Kidney (tissue), 14 donors: Measurements from ENCODE around the gene AAMDC. TPM values are rescaled to one million over a fixed set of nuclear protein-coding genes. Genes with fewer than 3 reads are reported as not detected.

Source experiments
- DNase-seq, 5 donors: peaks; one replicate each; pipeline ENCODE4 v3.0.0-alpha.2; 2013 to 2020
- FAIRE-seq: peaks from 2 replicates; lab custom pipeline; 2012; peaks lifted over from hg19 to GRCh38; lab: Jason Lieb, UNC
- H3K27ac ChIP-seq, 2 donors: one replicate each; pipeline ENCODE4 v1.7.0; 2013; ENCODE audit warnings: low read depth in 2 of 2, low read length in 2 of 2, inconsistent platforms in 1 of 2
- H3K27me3 ChIP-seq: one replicate; pipeline ENCODE4 v1.7.1; 2013; ENCODE audit warnings: low read length, inconsistent platforms; ENCODE audit not compliant: control insufficient read depth, insufficient read depth
- H3K36me3 ChIP-seq, 3 donors: one replicate each; pipeline versions ENCODE4 v1.7.0 to v1.7.1; 2013; ENCODE audit warnings: low read length in 3 of 3, control low read depth in 1 of 3, inconsistent platforms in 1 of 3; ENCODE audit not compliant: insufficient read depth in 3 of 3, control insufficient read depth in 2 of 3
- H3K4me1 ChIP-seq, 3 donors: one replicate each; pipeline versions ENCODE4 v1.7.0 to v1.7.1; 2013; ENCODE audit warnings: low read length in 3 of 3, inconsistent platforms in 1 of 3, low read depth in 1 of 3; ENCODE audit not compliant: control insufficient read depth in 2 of 3, insufficient read depth in 2 of 3
- H3K4me3 ChIP-seq, 3 donors: one replicate each; pipeline versions ENCODE4 v1.7.0 to v1.8.1; 2013; ENCODE audit warnings: low read length in 3 of 3, control low read depth in 1 of 3, inconsistent platforms in 1 of 3
- H3K9ac ChIP-seq, 3 donors: one replicate each; pipeline versions ENCODE4 v1.7.0 to v1.7.1; 2013; ENCODE audit warnings: low read length in 3 of 3, control low read depth in 1 of 3, inconsistent platforms in 1 of 3
- H3K9me3 ChIP-seq, 3 donors: one replicate each; pipeline versions ENCODE4 v1.7.0 to v1.7.1; 2013; ENCODE audit warnings: low read length in 3 of 3, control low read depth in 1 of 3, inconsistent platforms in 1 of 3; ENCODE audit not compliant: control insufficient read depth in 2 of 3, insufficient read depth in 1 of 3
- CTCF ChIP-seq: IDR thresholded peaks from 3 replicates; pipeline ENCODE4 v1.5.1; 2012; ENCODE audit warnings: mild to moderate bottlenecking, moderate library complexity, borderline replicate concordance; ENCODE audit not compliant: insufficient read depth; ENCODE audit errors: extremely low read depth
- intact Hi-C: fragments of 100-400 bp; cut with DNase I; formaldehyde crosslinking; loops from one replicate; pipeline ENCODE4 v1.11.1; 2022
- polyA plus RNA-seq: library from polyadenylated mRNA; stranded (reverse); fragments of 350-450 nt; fragmentation: Illumina TruSeq; extraction: RNeasy Lipid Tissue Mini Kit (QIAGEN cat#74804); gene quantifications from one replicate; pipeline ENCODE4 v1.2.3, GENCODE V29; 2014; ENCODE audit warnings: low read depth, low replicate concordance; ENCODE audit not compliant: insufficient read depth
- total RNA-seq: library from RNA; stranded (reverse); fragmentation: NEBNext Ultra II Directional; extraction: Animal tissue kit (Norgen Biotek cat#: 25700); gene quantifications from one replicate; pipeline ENCODE4 v1.2.1, GENCODE V29; 2021
- donor health status: control.
- donor health status: control.
- donor health status: control.
- donor health status: control.
- donor health status: control.
- donor health status: DM: yes; HTN: yes; CAD: no.
- donor health status: Normal renal cell carcinoma (clear cell type).

AAMDC gene
- total and polyA plus RNA-seq, 2 donors from 2014 or later, result 35.8 to 70.8 TPM

- no peak overlapping the region for H3K9ac ChIP-seq
- no peaks in the 10 kb centered on the region for H3K4me1 ChIP-seq
- FAIRE-seq, result no peak
- intact Hi-C loops, result no loop called here
- no peak for DNase-seq
- no peak for TF ChIP-seq CTCF
- H3K27me3 ChIP-seq, result no peaks in the 10 kb centered on the region
- H3K4me3 ChIP-seq, result no peak overlapping the region
- H3K36me3 ChIP-seq, result no peaks in the 10 kb centered on the region
- H3K27ac ChIP-seq, result no peak overlapping the region
- H3K9me3 ChIP-seq, result no peaks in the 10 kb centered on the region
These were observed 37.9 kb upstream of the AAMDC start for GRCh38 chr11:77783025-77783424.

GRCh38 chr11:77784572-77784971 is 36.4 kb upstream of the AAMDC start:
- Histone ChIP-seq H3K27me3 (no peaks in the 10 kb centered on the region), H3K4me3 (no peak overlapping the region), H3K36me3 (no peaks in the 10 kb centered on the region), H3K9ac (no peak overlapping the region), H3K9me3 (no peaks in the 10 kb centered on the region), H3K27ac (no peak overlapping the region), H3K4me1 (no peaks in the 10 kb centered on the region)
- TF ChIP-seq CTCF, result no peak
- FAIRE-seq, result no peak
- no peak for DNase-seq
- intact Hi-C loops, result no loop called here

- no peaks in the 10 kb centered on the region for H3K4me1 ChIP-seq
- H3K36me3 ChIP-seq, result peaks cover 0 to 4% (median 0%) of the 10 kb centered on the region in 3 donors
- H3K9ac ChIP-seq, result no peak overlapping the region
- FAIRE-seq, result no peak
- H3K27me3 ChIP-seq, result no peaks in the 10 kb centered on the region
- DNase-seq, result no peak
- intact Hi-C loops, result no loop called here
- no peaks in the 10 kb centered on the region for H3K9me3 ChIP-seq
- no peak for TF ChIP-seq CTCF
- H3K27ac ChIP-seq, result no peak overlapping the region
- no peak overlapping the region for H3K4me3 ChIP-seq
These were observed 31.7 kb upstream of the AAMDC start for GRCh38 chr11:77789061-77789730.
